Activated gamma-delta T cell (primary cell): ENCODE measurements around the gene C16orf92.
A peak's percentile ranks its signal among the peaks of the same experiment; 100 is the strongest.

ENCODE experiments used
- DNase-seq: peaks from one replicate; lab custom pipeline; 2025; lab: John Stamatoyannopoulos, UW

C16orf92 gene

DNA sequence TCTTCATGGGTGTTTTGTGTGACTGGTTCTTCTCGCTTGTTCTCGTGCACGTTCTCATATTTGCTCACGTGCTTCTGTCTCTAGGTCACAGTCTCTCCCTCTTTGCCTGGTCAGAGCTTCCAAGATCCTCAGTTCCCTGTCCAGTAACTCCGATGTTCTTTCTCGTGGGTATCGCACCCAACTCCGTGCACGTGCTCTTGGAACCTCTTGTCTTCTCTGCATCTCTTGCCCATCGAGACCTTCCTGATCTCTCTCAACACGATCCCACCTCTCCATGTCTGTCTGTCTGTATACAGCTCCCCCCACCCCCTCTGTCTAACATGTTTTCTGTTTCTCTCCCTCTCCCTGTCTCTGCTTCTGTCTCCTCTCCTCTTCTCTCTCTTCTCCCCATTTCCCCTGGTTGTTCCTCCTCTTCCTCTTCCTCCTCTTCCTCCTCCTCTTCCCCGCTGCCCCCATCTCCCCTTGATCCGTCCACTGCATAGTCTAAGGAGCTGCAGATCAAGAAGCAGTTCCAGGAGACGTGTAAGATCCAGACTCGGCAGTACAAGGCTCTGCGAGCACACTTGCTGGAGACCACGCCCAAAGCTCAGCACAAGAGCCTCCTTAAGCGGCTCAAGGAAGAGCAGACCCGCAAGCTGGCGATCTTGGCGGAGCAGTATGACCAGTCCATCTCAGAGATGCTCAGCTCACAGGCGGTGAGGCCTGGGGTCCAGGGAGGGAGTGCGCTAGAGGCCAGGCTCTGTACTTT lies 33.7 kb upstream of the C16orf92 start:
- DNase-seq = no peak

DNA sequence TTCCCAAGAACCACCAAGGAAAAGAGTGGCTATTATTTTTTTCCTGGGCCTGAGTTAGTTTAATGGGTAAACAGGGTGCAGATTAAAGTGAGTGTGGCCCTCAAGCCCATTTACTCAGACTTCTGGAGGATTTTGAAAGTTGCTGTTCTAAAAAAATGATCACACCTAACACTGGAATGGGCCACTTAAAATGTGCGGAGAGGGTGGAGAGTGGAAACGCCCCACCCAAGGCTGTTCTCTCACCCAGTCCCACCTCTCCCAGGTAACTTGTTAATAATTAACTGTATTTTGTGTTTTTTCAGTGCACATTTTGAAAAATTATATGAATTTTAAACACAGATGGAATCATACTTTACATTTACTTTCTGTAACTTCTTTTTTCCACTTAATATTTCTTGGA lies 33.0 kb upstream of the C16orf92 start:
- no peak for DNase-seq

DNA sequence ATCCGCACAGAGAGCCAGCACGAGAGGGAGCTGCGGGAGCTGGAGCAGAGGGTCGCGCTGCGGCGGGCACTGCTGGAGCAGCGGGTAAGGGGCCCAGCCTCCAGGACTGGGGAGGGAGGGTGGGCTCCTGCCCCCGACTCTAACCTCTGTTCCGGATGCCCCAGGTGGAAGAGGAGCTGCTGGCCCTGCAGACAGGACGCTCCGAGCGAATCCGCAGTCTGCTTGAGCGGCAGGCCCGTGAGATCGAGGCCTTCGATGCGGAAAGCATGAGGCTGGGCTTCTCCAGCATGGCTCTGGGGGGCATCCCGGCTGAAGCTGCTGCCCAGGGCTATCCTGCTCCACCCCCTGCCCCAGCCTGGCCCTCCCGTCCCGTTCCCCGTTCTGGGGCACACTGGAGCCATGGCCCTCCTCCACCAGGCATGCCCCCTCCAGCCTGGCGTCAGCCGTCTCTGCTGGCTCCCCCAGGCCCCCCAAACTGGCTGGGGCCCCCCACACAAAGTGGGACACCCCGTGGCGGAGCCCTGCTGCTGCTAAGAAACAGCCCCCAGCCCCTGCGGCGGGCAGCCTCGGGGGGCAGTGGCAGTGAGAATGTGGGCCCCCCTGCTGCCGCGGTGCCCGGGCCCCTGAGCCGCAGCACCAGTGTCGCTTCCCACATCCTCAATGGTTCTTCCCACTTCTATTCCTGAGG lies 32.0 kb upstream of the C16orf92 start:
- DNase-seq = no peak

GRCh38 chr16:29991571-29991904 lies 31.5 kb upstream of the C16orf92 start:
- no peak for DNase-seq

GRCh38 chr16:29992344-29992967 lies 30.5 kb upstream of the C16orf92 start:
- DNase-seq = no peak

GRCh38 chr16:29993191-29993902 lies 29.7 kb upstream of the C16orf92 start:
- DNase-seq = no peak

DNA sequence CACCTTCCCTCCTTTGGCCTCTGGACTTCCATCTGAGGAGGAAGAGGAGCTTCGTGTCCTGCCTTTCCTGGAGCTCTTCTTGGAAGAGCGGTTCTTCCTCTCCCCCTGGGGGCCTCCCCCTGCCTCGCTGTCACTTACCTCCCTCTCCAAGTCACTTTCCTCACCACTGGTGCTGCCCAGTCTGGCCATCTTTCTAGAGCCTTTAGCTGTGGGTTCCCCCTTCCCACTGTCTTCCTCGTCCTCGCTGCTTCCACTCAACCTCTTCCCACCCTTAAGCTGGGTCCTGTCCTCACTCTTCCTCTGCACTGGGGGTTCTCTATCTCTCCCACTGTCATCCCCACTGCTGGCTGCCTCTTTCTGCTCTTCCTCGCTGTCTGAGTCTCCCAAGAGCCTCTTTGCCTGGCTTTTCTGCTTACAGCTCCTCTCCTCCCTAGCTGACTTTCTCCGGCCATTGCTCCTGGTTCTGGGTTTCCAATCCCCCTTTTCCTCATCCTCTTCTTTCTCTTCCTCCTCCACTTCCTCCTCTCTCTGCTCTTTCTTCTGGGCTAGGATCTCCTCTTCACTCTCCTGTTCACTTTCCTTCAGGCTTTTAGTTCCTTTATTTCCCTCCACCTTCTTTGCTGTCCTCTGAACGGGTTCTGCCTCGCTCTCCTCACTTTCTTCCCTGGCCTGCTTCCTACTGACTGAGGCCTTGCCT lies 28.9 kb upstream of the C16orf92 start:
- DNase-seq = no peak

- no peak for DNase-seq
These were observed 28.2 kb upstream of the C16orf92 start for GRCh38 chr16:29994600-29995323.

DNA sequence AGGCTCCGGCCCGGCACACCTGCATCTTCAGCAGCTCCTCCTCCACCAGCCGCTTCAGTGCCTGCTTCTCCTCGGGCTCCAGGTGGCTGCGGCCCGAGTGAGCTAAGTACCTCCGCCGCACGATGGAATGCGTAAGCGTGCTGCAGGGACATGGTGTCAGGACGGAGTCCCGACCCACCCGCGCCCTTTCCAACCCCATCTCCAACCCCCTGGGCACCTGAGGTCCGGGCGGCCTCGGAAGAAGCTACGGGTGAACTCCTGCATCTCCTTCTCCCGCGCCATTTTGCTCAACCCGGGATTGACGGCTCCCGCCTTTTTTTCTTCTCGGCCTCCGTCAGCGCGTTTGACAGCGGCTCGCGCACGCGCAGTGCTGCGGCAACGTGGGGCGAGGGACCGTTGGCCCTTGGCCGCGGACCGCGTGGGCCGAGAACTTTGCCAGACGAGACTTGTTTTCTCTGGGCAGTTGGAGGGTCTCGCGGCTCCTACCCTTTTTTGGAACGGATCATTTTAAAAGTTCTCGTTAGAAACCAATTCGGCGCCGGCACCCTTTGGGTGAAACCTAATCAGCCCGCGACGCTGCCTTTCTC lies 27.6 kb upstream of the C16orf92 start, which contains the start of gene HIRIP3:
TSS of gene HIRIP3 (minus strand) at position 294 of the 587 bp plus-strand sequence. CDS start at position 282, 12 bp downstream.
- DNase-seq = peak; percentile 75

DNA sequence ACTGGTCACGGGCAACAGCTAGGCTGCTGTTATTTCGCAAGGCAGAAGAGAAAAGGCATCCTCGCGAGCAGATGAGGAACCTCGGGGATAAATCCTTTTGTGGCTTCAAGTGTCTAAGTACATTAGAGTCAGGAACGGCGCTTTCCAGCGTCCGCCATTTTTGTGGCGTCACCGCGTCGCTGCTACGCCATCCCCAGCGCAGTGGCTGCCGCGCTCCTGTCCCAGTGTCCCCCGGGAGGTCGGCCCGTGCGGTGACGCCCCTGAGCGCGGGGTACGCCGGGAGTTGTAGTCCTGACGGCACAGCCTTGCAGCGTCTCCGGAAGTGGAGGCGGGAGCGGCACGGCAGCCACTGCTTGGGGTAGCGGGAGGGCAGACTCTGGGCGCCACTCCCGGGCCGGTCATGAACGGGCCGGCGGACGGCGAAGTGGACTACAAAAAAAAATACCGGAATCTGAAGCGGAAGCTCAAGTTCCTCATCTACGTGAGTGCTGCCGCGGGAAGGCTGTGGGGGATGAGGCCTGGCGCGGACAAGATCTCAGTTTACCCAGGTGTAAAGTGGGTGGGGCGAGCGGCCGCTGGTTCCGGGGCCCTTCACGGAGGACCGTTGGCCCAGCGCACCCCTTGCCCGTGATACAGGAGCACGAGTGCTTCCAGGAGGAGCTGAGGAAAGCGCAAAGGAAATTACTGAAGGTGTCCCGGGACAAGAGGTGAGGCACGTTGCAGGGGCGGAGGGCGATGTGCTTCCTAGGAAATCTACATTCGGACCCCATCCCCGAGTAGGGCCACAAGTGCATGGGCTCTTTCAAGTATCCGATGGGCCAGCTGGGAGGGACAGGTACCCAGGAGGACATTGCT lies 26.9 kb upstream of the C16orf92 start, which contains the start of gene INO80E:
TSS of gene INO80E (plus strand) at position 331 of the 855 bp plus-strand sequence. CDS start at position 401, 70 bp downstream.
- peak; percentile 99 for DNase-seq

DNA sequence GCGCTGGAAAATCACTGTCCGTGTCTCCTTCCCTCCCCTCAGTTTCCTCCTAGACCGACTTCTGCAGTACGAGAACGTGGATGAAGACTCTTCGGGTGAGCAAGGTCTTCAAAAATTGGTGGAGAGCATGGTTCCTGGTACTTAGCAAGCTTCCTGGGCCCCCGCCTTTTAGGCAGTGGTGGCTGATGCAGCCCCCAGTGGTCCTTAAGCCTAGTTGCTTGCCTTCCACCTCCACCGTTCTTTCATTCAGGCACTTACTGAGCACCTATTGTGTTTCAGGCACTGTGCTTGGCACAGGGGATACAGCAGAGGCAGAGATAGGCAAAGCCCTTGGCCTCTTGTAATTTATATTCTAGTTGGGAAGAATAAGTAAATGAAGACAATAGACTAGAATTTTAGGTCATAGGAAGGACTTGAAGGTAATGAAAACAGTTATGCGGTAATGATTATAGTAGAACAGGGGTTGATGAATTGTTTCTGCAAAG lies 26.2 kb upstream of the C16orf92 start:
- DNase-seq = no peak

GRCh38 chr16:29999605-30000004 lies 23.4 kb upstream of the C16orf92 start:
- no peak for DNase-seq

- no peak for DNase-seq
These were observed 22.0 kb upstream of the C16orf92 start for GRCh38 chr16:30000735-30001631.

DNA sequence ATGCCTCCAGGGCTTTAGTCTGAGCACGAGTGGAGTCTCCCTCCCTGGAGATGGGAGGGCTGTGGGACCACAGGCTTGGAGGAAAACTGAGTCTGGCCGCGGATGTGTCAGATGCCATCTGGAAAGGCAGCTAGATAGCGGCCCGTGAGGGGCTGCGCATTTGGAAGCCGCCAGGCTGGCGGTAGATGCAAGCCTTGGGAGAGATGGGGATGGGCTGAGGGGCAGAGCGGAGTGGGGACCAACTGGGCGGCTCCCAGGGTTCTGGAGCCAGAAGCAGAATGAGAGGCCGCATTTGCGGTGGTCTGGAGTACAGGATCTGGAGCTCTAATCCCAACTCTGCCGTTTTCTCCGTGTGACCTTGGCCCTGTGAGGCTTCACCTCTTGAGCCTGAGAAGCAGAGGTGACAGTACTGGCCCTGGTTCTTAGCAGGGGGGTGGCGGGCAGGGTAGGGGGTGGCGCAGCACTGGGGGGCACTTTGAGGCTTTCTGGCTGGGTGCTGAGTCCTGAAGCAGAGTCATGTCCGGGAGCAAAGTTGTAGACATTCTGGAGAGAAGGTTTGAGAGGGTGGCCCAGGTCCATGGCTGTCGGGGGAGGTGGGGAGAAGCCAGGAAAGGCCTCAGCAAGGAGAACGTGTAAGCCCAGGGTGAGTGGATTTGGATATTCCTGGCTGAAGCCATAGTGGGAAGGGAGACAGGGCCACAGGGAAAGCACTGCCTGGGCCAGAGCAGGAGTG lies 20.2 kb upstream of the C16orf92 start:
- DNase-seq = no peak

- DNase-seq = no peak
These were observed 19.2 kb upstream of the C16orf92 start for GRCh38 chr16:30003670-30004423.

DNA sequence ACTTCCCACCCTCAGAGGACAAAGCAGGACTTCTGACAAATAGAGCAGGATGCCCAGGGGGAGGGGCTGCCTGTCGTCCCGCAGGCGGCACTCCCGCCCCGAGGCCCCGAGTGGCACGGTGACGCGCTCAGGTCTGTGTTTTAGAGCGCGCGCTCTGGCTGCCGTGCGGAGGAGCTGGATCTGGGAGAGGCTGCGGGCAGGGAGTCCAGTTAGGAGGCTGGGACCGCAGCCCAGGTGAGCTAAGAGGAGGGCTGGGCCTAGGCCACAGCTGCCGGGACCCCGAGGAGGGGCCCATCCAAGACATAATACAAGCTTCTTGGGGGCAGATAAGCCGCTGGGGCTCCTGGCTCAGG lies 18.6 kb upstream of the C16orf92 start:
- no peak for DNase-seq

GRCh38 chr16:30004811-30005242 lies 18.2 kb upstream of the C16orf92 start:
- no peak for DNase-seq
